ENCODE measurements around the gene TRNT1.

DNA sequence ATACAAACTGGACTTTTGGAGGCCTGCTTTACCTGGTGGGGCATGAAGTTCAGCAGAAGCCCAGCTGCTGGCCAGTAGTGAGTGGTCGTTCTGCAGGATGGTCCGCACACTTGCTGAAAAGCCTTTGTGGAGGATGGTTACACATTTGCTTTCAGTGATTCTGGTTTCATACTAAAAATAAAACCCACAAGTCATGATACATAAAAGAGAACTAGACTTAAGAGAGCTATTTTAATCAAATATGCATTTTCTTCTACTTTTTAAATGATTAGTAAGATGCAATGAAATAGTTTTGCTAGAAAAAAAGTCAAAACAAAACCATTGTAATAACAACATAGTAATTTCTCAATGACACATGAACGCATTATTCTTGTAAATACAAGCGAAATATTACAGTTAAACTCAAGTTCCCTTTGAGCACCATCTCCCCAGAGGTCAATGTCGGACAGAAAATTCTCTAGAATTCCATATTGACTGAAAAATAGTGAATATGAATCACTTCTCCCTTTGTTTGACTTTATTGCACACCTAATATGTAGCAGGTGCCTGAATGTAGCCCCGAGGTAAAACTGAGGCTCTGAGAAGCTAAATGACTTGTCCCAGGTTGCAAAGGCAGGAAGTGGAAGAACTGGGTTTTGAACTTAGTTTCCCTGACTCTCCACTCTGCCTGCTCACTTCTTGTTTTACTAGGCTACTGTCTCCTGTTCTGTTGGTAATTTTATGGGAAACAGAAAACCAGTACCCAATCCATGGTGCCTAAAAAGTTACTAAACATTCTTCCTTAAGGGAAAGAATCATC is 24.9 kb upstream of the TRNT1 start:
- TF ChIP-seq POLR2A (IDR thresholded peaks at IDR 0.05): no peak
- no peak for TF ChIP-seq CTCF (IDR thresholded peaks at IDR 0.05)
